ENCODE results near the gene AKT3. TPM values are rescaled to one million over a fixed set of nuclear protein-coding genes. Genes with fewer than 3 reads are reported as not detected.

Gene AKT3
- total RNA-seq, 1 experiment from 2014 or later = 18.7 TPM

- no peak for TF ChIP-seq EZH2 (IDR thresholded peaks at IDR 0.05; ENCODE audit: low read length, unreplicated experiment)
- TF ChIP-seq, protein P1, sequence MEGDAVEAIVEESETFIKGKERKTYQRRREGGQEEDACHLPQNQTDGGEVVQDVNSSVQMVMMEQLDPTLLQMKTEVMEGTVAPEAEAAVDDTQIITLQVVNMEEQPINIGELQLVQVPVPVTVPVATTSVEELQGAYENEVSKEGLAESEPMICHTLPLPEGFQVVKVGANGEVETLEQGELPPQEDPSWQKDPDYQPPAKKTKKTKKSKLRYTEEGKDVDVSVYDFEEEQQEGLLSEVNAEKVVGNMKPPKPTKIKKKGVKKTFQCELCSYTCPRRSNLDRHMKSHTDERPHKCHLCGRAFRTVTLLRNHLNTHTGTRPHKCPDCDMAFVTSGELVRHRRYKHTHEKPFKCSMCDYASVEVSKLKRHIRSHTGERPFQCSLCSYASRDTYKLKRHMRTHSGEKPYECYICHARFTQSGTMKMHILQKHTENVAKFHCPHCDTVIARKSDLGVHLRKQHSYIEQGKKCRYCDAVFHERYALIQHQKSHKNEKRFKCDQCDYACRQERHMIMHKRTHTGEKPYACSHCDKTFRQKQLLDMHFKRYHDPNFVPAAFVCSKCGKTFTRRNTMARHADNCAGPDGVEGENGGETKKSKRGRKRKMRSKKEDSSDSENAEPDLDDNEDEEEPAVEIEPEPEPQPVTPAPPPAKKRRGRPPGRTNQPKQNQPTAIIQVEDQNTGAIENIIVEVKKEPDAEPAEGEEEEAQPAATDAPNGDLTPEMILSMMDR (conservative IDR thresholded peaks at IDR 0.05; ENCODE audit: low read depth, low read length) = no peak
- TF ChIP-seq EZH2phosphoT487 (IDR thresholded peaks at IDR 0.05; ENCODE audit: borderline replicate concordance, low read length) = no peak
- POLR2A ChIA-PET (ENCODE audit: unreplicated experiment) = interaction anchor here (0.7 kb wide), 1 partner anchor 32 kb away, joined by 3 read pairs; no protein-coding TSS in a partner anchor
- peaks cover 65% of the 10 kb centered on the region for H3K79me2 ChIP-seq (ENCODE audit: low read length)
Observed at GRCh38 chr1:243846761-243847160, 3.3 kb downstream of the AKT3 start.

DNA sequence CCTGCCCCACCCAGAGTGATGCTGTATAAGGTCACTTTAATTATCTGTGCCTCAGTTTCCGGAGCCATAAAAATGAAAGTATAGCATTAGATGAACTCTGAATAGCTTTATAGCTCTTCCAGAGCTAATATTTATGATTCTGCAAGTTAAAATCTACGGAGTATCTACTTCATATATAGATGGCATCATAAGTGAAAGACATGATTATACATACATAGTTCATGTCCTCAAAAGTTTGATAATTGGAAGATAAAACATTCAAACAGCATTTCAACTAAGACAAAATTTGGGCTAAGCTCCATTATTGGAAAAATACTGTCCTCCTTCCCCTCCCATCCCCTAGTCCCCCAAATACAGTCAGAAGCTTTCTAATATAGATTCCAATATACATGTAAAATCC lies 4.2 kb downstream of the AKT3 start:
- Histone ChIP-seq H3K9me3 (ENCODE audit: low read length) (no peaks in the 10 kb centered on the region), H3K27me3 (ENCODE audit: low read length) (no peaks in the 10 kb centered on the region), H3K36me3 (ENCODE audit: low read depth, low read length) (no peaks in the 10 kb centered on the region), H3K79me2 (ENCODE audit: low read length) (peaks cover 74% of the 10 kb centered on the region), H2AFZ (ENCODE audit: low read length) (no peak overlapping the region), H3K27ac (ENCODE audit: low read length) (no peak overlapping the region), H4K20me1 (ENCODE audit: low read length) (no peaks in the 10 kb centered on the region; the same call in 1 of the 2 replicates), H3K4me2 (ENCODE audit: low read length) (no peak overlapping the region), H3K9me2 (replicated peaks; ENCODE audit: low read length) (no peaks in the 10 kb centered on the region), H3F3A (ENCODE audit: low read length, unreplicated experiment) (no peaks in the 10 kb centered on the region), H3K4me1 (ENCODE audit: insufficient read depth, low read length) (peaks cover 38% of the 10 kb centered on the region), H3K4me3 (ENCODE audit: low read length) (no peak overlapping the region), H3K9ac (ENCODE audit: low read length) (no peak overlapping the region)
- TF ChIP-seq EZH2 (IDR thresholded peaks at IDR 0.05; ENCODE audit: low read length, unreplicated experiment) (no peak), EZH2phosphoT487 (IDR thresholded peaks at IDR 0.05; ENCODE audit: borderline replicate concordance, low read length) (no peak)
- TF ChIP-seq, protein P1 (conservative IDR thresholded peaks at IDR 0.05; ENCODE audit: low read depth, low read length) = no peak
- intact Hi-C loops (cut with micrococcal nuclease) = loop anchor here (5.0 to 10.0 kb wide), 2 partner anchors 381 to 501 kb away; no protein-coding TSS in a partner anchor
- no peak for DNase-seq
- no TSS peak for BruUV-seq (replicated peaks)
- ChIA-PET CTCF (no interaction called here), POLR2A (ENCODE audit: unreplicated experiment) (interaction anchor here (0.6 kb wide), 1 partner anchor 291 kb away, joined by 4 read pairs; no protein-coding TSS in a partner anchor)
- ATAC-seq = no peak

More at GRCh38 chr1:243846761-243847160, 3.3 kb downstream of the AKT3 start:
- H3K9me2 ChIP-seq (replicated peaks; ENCODE audit: low read length) = no peaks in the 10 kb centered on the region
- BruUV-seq (replicated peaks) = no TSS peak
- H2AFZ ChIP-seq (ENCODE audit: low read length) = no peak overlapping the region
- H3K9me3 ChIP-seq (ENCODE audit: low read length) = no peaks in the 10 kb centered on the region
- H3K36me3 ChIP-seq (ENCODE audit: low read depth, low read length) = no peaks in the 10 kb centered on the region
- intact Hi-C loops (cut with micrococcal nuclease) = loop anchor here (5.0 to 10.0 kb wide), 2 partner anchors 381 to 502 kb away; no protein-coding TSS in a partner anchor
- ATAC-seq = no peak
- no peak overlapping the region for H3K27ac ChIP-seq (ENCODE audit: low read length)
- no peak overlapping the region for H3K4me2 ChIP-seq (ENCODE audit: low read length)
- no peaks in the 10 kb centered on the region; the same call in 1 of the 2 replicates for H4K20me1 ChIP-seq (ENCODE audit: low read length)
- DNase-seq = no peak
- H3F3A ChIP-seq (ENCODE audit: low read length, unreplicated experiment) = no peaks in the 10 kb centered on the region
- H3K27me3 ChIP-seq (ENCODE audit: low read length) = no peaks in the 10 kb centered on the region
- peaks cover 36% of the 10 kb centered on the region for H3K4me1 ChIP-seq (ENCODE audit: insufficient read depth, low read length)
- CTCF ChIA-PET = no interaction called here
- H3K9ac ChIP-seq (ENCODE audit: low read length) = no peak overlapping the region
- H3K4me3 ChIP-seq (ENCODE audit: low read length) = no peak overlapping the region

DNA sequence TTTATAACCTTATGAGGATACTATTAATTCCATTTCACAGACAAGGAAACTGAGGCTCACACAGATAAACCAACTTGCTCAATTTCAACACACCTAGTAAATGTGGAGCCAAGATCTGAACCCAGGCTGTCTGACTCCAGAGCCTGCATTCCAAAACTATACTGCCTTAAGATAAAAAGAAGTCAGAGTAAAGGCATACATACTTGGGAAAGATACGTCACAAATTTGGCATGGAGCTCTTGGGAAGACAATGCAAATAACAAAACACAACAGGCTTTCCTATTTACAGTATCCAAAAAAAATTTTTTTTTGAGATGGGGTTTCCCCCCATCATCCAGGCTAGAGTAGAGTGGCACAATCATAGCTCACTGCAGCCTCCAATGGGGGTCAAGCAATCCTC lies 5.9 kb downstream of the AKT3 start:
- H3K4me2 ChIP-seq (ENCODE audit: low read length) = no peak overlapping the region
- no peaks in the 10 kb centered on the region for H3K9me3 ChIP-seq (ENCODE audit: low read length)
- TF ChIP-seq EZH2 (IDR thresholded peaks at IDR 0.05; ENCODE audit: low read length, unreplicated experiment) (no peak), EZH2phosphoT487 (IDR thresholded peaks at IDR 0.05; ENCODE audit: borderline replicate concordance, low read length) (no peak)
- TF ChIP-seq, protein P1 (conservative IDR thresholded peaks at IDR 0.05; ENCODE audit: low read depth, low read length) = no peak
- intact Hi-C loops (cut with micrococcal nuclease) = loop anchor here (5.0 to 10.0 kb wide), 2 partner anchors 168 to 499 kb away; no protein-coding TSS in a partner anchor
- H3K27ac ChIP-seq (ENCODE audit: low read length) = no peak overlapping the region
- H3K27me3 ChIP-seq (ENCODE audit: low read length) = no peaks in the 10 kb centered on the region
- no peak overlapping the region for H2AFZ ChIP-seq (ENCODE audit: low read length)
- CTCF ChIA-PET = no interaction called here
- BruUV-seq (replicated peaks) = no TSS peak
- H3K4me3 ChIP-seq (ENCODE audit: low read length) = no peak overlapping the region
- DNase-seq (no peak), ATAC-seq (no peak)
- H3K9ac ChIP-seq (ENCODE audit: low read length) = no peak overlapping the region
- POLR2A ChIA-PET (ENCODE audit: unreplicated experiment) = no interaction called here
- no peaks in the 10 kb centered on the region for H3K36me3 ChIP-seq (ENCODE audit: low read depth, low read length)
- peaks cover 78% of the 10 kb centered on the region for H3K79me2 ChIP-seq (ENCODE audit: low read length)
- H4K20me1 ChIP-seq (ENCODE audit: low read length) = no peaks in the 10 kb centered on the region; the same call in 1 of the 2 replicates
- no peaks in the 10 kb centered on the region for H3F3A ChIP-seq (ENCODE audit: low read length, unreplicated experiment)
- H3K4me1 ChIP-seq (ENCODE audit: insufficient read depth, low read length) = peaks cover 42% of the 10 kb centered on the region
- H3K9me2 ChIP-seq (replicated peaks; ENCODE audit: low read length) = no peaks in the 10 kb centered on the region
